NOMO-1 (cell line): ENCODE data around the gene TMEM98.
"Not testable (repeated sequence)": the region's sequence is repeated elsewhere in the genome, so short reads cannot be mapped to it uniquely, and the experiment has no call there.

ENCODE experiments used
- DNase-seq, 2 experiments: peaks; one replicate each; lab custom pipeline; 2025; ENCODE audit not compliant: unreplicated experiment in 2 of 2; lab: John Stamatoyannopoulos, UW

The TMEM98 gene

GRCh38 chr17:32941419-32942032 lies 13.6 kb downstream of the TMEM98 start:
- DNase-seq, result no peak

- no peak for DNase-seq
These were observed 15.3 kb downstream of the TMEM98 start for GRCh38 chr17:32943206-32943605.

- DNase-seq, result no peak
These were observed 15.8 kb downstream of the TMEM98 start for GRCh38 chr17:32943647-32944191.

GRCh38 chr17:32944248-32945020 lies 16.5 kb downstream of the TMEM98 start:
- no peak for DNase-seq

GRCh38 chr17:32946375-32947135 lies 18.6 kb downstream of the TMEM98 start:
- no peak for DNase-seq

GRCh38 chr17:32947736-32948135 lies 19.8 kb downstream of the TMEM98 start:
- no peak for DNase-seq

- no peak for DNase-seq
These were observed 21.2 kb downstream of the TMEM98 start for GRCh38 chr17:32949181-32949580.

GRCh38 chr17:32952491-32952890 lies 24.5 kb downstream of the TMEM98 start:
- not testable (repeated sequence) for DNase-seq

GRCh38 chr17:32953045-32953444 lies 25.1 kb downstream of the TMEM98 start:
- no peak for DNase-seq

- DNase-seq, result no peak
These were observed 25.9 kb downstream of the TMEM98 start for GRCh38 chr17:32953857-32954256.

GRCh38 chr17:32954477-32954876 lies 26.5 kb downstream of the TMEM98 start:
- DNase-seq, result no peak

GRCh38 chr17:32955155-32955554 lies 27.2 kb downstream of the TMEM98 start:
- no peak for DNase-seq

- DNase-seq, result no peak
These were observed 28.5 kb downstream of the TMEM98 start for GRCh38 chr17:32956240-32956970.

GRCh38 chr17:32958418-32958817 lies 30.5 kb downstream of the TMEM98 start:
- DNase-seq, result no peak

- no peak for DNase-seq
These were observed 32.9 kb downstream of the TMEM98 start for GRCh38 chr17:32960815-32961214.

- DNase-seq, result no peak
These were observed 34.4 kb downstream of the TMEM98 start for GRCh38 chr17:32962320-32962711.

- no peak for DNase-seq
These were observed 36.6 kb downstream of the TMEM98 start for GRCh38 chr17:32964541-32964940.

- not testable (repeated sequence) for DNase-seq
These were observed 41.3 kb downstream of the TMEM98 start for GRCh38 chr17:32969231-32969630.

- DNase-seq, result no peak
These were observed 42.3 kb downstream of the TMEM98 start for GRCh38 chr17:32970281-32970680.

GRCh38 chr17:32971171-32971570 lies 43.2 kb downstream of the TMEM98 start:
- no peak for DNase-seq

- no peak for DNase-seq
These were observed 48.2 kb downstream of the TMEM98 start for GRCh38 chr17:32976131-32976530.
